Neutrophil (primary cell): ENCODE results near the gene BCR.

ENCODE experiments used
- H3K27ac ChIP-seq: fragments of 200-600 bp; sonication (generic); 2 replicates; pipeline ENCODE4 v1.5.1; 2016; ENCODE audit warnings: mild to moderate bottlenecking, moderate library complexity
- H3K27me3 ChIP-seq: fragments of 200-600 bp; sonication (generic); 2 replicates; pipeline ENCODE4 v1.6.0; 2016; ENCODE audit warnings: mild to moderate bottlenecking
- H3K36me3 ChIP-seq: fragments of 200-600 bp; sonication (generic); 2 replicates; pipeline ENCODE4 v1.5.1; 2017
- H3K4me1 ChIP-seq, 2 experiments: fragments of 200-600 bp in 1 of 2; sonication (generic) in 1 of 2; 1 replicate in 1 of 2; 2 replicates in 1 of 2; pipeline versions ENCODE4 v1.5.1 to v1.6.1; 2013 to 2016; ENCODE audit warnings: low read depth in 1 of 2, low read length in 1 of 2, mild to moderate bottlenecking in 1 of 2, moderate library complexity in 1 of 2; ENCODE audit not compliant: control insufficient read depth in 1 of 2, insufficient read depth in 1 of 2
- H3K4me3 ChIP-seq, 2 experiments: fragments of 200-600 bp in 1 of 2; sonication (generic) in 1 of 2; 1 replicate in 1 of 2; 2 replicates in 1 of 2; pipeline ENCODE4 v1.5.1; 2013 to 2016; ENCODE audit warnings: low read depth in 1 of 2, low read length in 1 of 2, mild to moderate bottlenecking in 1 of 2, moderate library complexity in 1 of 2
- H3K9me3 ChIP-seq: fragments of 200-600 bp; sonication (generic); 2 replicates; pipeline ENCODE4 v1.5.1; 2016
- CTCF ChIP-seq: fragments of 200-600 bp; sonication (generic); IDR thresholded peaks from 2 replicates; pipeline ENCODE4 v1.5.1; 2016; ENCODE audit warnings: antibody characterized with exemption

The BCR gene

DNA sequence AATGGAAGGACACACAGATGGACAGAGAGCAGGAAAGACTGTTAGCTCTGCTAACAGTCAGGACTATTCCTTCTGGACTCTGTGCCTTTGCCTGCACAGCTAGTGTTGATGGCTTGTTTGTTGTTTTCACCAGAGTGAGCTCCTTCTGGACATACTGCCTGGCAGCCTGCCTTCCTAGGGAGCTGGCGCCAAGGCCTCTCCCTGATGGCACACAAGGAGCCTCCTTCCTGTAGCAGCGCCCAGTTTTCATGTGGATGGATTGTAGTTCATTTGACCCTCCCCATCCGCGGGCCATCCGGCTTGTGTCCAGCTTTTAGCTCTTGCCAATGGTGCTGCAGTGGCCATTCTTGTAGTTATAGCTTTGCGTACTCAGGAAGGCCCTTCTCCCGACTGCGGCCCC is 16.6 kb upstream of the BCR start:
- peaks cover 10 to 12% of the 10 kb centered on the region in 2 experiments for H3K4me1 ChIP-seq
- no peak overlapping the region for H3K27ac ChIP-seq
- no peaks in the 10 kb centered on the region for H3K9me3 ChIP-seq
- no peak for TF ChIP-seq CTCF
- H3K36me3 ChIP-seq = no peaks in the 10 kb centered on the region
- H3K4me3 ChIP-seq = no peak overlapping the region
- H3K27me3 ChIP-seq = no peaks in the 10 kb centered on the region

- H3K27me3 ChIP-seq = no peaks in the 10 kb centered on the region
- no peak overlapping the region for H3K4me3 ChIP-seq
- no peak for TF ChIP-seq CTCF
- peaks cover 5 to 7% of the 10 kb centered on the region in 2 experiments for H3K4me1 ChIP-seq
- no peaks in the 10 kb centered on the region for H3K36me3 ChIP-seq
- no peaks in the 10 kb centered on the region for H3K9me3 ChIP-seq
- no peak overlapping the region for H3K27ac ChIP-seq
Observed at GRCh38 chr22:23164091-23164490, 16.2 kb upstream of the BCR start.

GRCh38 chr22:23166042-23166831 is 14.1 kb upstream of the BCR start:
- Histone ChIP-seq H3K4me1 (no peaks in the 10 kb centered on the region), H3K27me3 (no peaks in the 10 kb centered on the region), H3K4me3 (no peak overlapping the region), H3K36me3 (no peaks in the 10 kb centered on the region), H3K9me3 (no peaks in the 10 kb centered on the region), H3K27ac (no peak overlapping the region)
- no peak for TF ChIP-seq CTCF

DNA sequence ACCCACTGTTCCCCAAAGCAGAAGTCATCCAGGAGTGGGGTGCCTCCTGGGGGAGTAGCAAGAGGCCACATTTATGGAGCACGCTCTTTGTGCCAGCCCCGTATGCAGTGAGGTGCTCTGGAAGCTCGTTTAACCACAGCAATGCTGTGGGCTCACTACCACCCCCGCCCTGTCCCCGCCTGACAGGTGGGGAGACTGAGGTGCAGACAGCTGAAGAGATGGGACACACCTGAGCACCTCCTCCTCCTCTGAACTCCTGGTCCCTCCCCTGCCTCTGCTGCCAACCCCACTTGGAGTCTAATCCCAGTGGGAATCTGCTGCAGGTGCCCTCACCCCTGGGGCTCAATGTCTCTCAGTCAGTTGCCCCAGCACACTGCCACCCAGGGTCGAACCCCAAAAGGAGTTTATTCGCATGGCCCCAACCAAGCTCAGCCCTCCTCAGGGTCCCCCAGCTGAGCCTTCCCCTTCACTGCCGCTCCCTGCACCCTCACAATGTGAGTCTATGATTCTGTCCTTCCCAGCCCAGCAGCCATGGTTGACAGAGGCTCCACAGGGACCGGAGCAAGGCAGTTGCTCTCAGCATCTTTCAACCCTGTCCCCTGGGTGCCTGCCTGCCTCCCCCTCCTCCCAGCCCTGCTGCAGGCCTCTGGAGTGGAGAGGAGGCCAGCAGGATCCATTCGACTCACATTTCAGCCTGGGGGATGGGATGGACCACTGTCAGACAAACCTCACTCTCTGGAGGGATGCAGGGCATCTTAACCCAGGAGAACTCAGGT is 13.3 kb upstream of the BCR start:
- Histone ChIP-seq H3K36me3 (no peaks in the 10 kb centered on the region), H3K4me1 (no peaks in the 10 kb centered on the region), H3K27ac (no peak overlapping the region), H3K4me3 (no peak overlapping the region), H3K9me3 (no peaks in the 10 kb centered on the region), H3K27me3 (no peaks in the 10 kb centered on the region)
- no peak for TF ChIP-seq CTCF

- TF ChIP-seq CTCF = no peak
- Histone ChIP-seq H3K27me3 (no peaks in the 10 kb centered on the region), H3K4me1 (no peaks in the 10 kb centered on the region), H3K27ac (no peak overlapping the region), H3K36me3 (no peaks in the 10 kb centered on the region), H3K9me3 (no peaks in the 10 kb centered on the region), H3K4me3 (no peak overlapping the region)
Observed at GRCh38 chr22:23168391-23169042, 11.8 kb upstream of the BCR start.
